ENCODE data around the gene KLHL26.

KLHL26 gene

GRCh38 chr19:18716857-18717256 is 80.0 kb downstream of the KLHL26 start:
- no peak for DNase-seq (ENCODE audit: low read depth)

GRCh38 chr19:18717601-18718000 is 80.8 kb downstream of the KLHL26 start:
- DNase-seq (ENCODE audit: low read depth) = no peak

- no peak for DNase-seq (ENCODE audit: low read depth)
These were observed 81.2 kb downstream of the KLHL26 start for GRCh38 chr19:18718015-18718526.

GRCh38 chr19:18718846-18719458 is 82.1 kb downstream of the KLHL26 start:
- no peak for DNase-seq (ENCODE audit: low read depth)

- DNase-seq (ENCODE audit: low read depth) = no peak
These were observed 82.7 kb downstream of the KLHL26 start for GRCh38 chr19:18719541-18719940.
